Endothelial cell of umbilical vein (primary cell): ENCODE results near the gene BRD2. TPM values are rescaled to one million over a fixed set of nuclear protein-coding genes. Genes with fewer than 3 reads are reported as not detected.
A peak's percentile ranks its signal among the peaks of the same experiment; 100 is the strongest.

ENCODE experiments used
- BruUV-seq: library from RNA; stranded (reverse); fragments of 400-500 nt; replicated peaks from 2 replicates; lab custom pipeline; 2021; lab: Mats Ljungman, UMichigan
- CTCF ChIA-PET: fragments of 300-600, 350-600 bp; sonication (Branson Sonifier 250); formaldehyde crosslinking; loops from one replicate; lab custom pipeline; 2021; ENCODE audit warnings: antibody characterized with exemption, inconsistent platforms; lab: Charles Lee
- POLR2A ChIA-PET: fragments of 300-600, 350-600 bp; sonication (Branson Sonifier 250); formaldehyde crosslinking; loops from one replicate; lab custom pipeline; 2021; ENCODE audit warnings: antibody characterized with exemption, inconsistent platforms; lab: Charles Lee
- DNase-seq: peaks from one replicate; pipeline ENCODE4 v3.0.0-alpha.2; 2011; ENCODE audit warnings: low read depth, low spot score
- FAIRE-seq: peaks from 2 replicates; lab custom pipeline; 2011; peaks lifted over from hg19 to GRCh38; lab: Jason Lieb, UNC
- H2AFZ ChIP-seq: 2 replicates; pipeline ENCODE4 v1.6.0; 2012; ENCODE audit warnings: low read depth, low read length, control low read depth, inconsistent platforms
- H3K27ac ChIP-seq: 2 replicates; pipeline ENCODE4 v1.5.1; 2011; ENCODE audit warnings: low read depth, mild to moderate bottlenecking, control low read depth, low read length, moderate library complexity; ENCODE audit not compliant: insufficient read depth
- H3K27me3 ChIP-seq, 2 experiments: 2 replicates each; pipeline versions ENCODE4 v1.6.0 to v1.6.1; 2011; ENCODE audit warnings: low read length in 2 of 2, mixed read lengths in 1 of 2; ENCODE audit not compliant: control insufficient read depth in 2 of 2, insufficient read depth in 2 of 2
- H3K36me3 ChIP-seq, 2 experiments: 2 replicates in 1 of 2; 3 replicates in 1 of 2; pipeline ENCODE4 v1.5.1; 2011; ENCODE audit warnings: low read length in 2 of 2, mild to moderate bottlenecking in 1 of 2, moderate library complexity in 1 of 2; ENCODE audit not compliant: control insufficient read depth in 2 of 2, insufficient read depth in 2 of 2; ENCODE audit errors: extremely low read depth in 1 of 2
- H3K4me1 ChIP-seq: 3 replicates; pipeline ENCODE4 v1.5.1; 2011; ENCODE audit warnings: mild to moderate bottlenecking, low read length; ENCODE audit not compliant: control insufficient read depth, insufficient read depth; ENCODE audit errors: extremely low read depth
- H3K4me2 ChIP-seq: 2 replicates; pipeline ENCODE4 v1.6.1; 2011; ENCODE audit warnings: low read length, control low read depth, mixed read lengths; ENCODE audit not compliant: insufficient read depth
- H3K4me3 ChIP-seq, 3 experiments: fragments of 200-600 bp in 1 of 3; sonication (generic), shearing (Covaris generic) in 1 of 3; replicated peaks in 1 of 3; 2 replicates each; pipeline ENCODE4 v1.5.1; 2011 to 2016; ENCODE audit warnings: control low read depth in 3 of 3, low read length in 3 of 3, mild to moderate bottlenecking in 2 of 3, inconsistent platforms in 1 of 3, low read depth in 1 of 3, moderate library complexity in 1 of 3; ENCODE audit not compliant: insufficient read depth in 1 of 3
- H3K79me2 ChIP-seq: 2 replicates; pipeline ENCODE4 v1.6.0; 2012; ENCODE audit warnings: low read length, inconsistent platforms; ENCODE audit not compliant: control insufficient read depth, insufficient read depth
- H3K9ac ChIP-seq: replicated peaks from 2 replicates; pipeline ENCODE3; 2011; ENCODE audit warnings: low read length, control low read depth; ENCODE audit not compliant: insufficient read depth; ENCODE audit errors: extremely low read depth
- H3K9me1 ChIP-seq: replicated peaks from 3 replicates; pipeline ENCODE4 v1.6.0; 2011; ENCODE audit warnings: mild to moderate bottlenecking, low read length; ENCODE audit not compliant: control insufficient read depth, insufficient read depth; ENCODE audit errors: extremely low read depth
- H3K9me3 ChIP-seq: replicated peaks from 2 replicates; pipeline ENCODE4 v1.5.1; 2012; ENCODE audit warnings: low read length, inconsistent platforms; ENCODE audit not compliant: control insufficient read depth, insufficient read depth
- H4K20me1 ChIP-seq: replicated peaks from 2 replicates; pipeline ENCODE3; 2011; ENCODE audit warnings: mild to moderate bottlenecking, low read length; ENCODE audit not compliant: control insufficient read depth, insufficient read depth; ENCODE audit errors: extremely low read depth
- EZH2 ChIP-seq: IDR thresholded peaks from 2 replicates; pipeline ENCODE4 v1.6.1; 2012; ENCODE audit warnings: borderline replicate concordance, low read depth, mild to moderate bottlenecking, moderate library complexity, low read length, inconsistent platforms; ENCODE audit not compliant: severe bottlenecking
- FOS ChIP-seq: IDR thresholded peaks from 2 replicates; pipeline ENCODE4 v1.6.1; 2011; ENCODE audit warnings: mild to moderate bottlenecking, low read length, moderate library complexity, borderline replicate concordance; ENCODE audit not compliant: insufficient read depth
- GATA2 ChIP-seq: IDR thresholded peaks from 2 replicates; pipeline ENCODE4 v1.7.0; 2011; ENCODE audit warnings: low read depth, mild to moderate bottlenecking, moderate library complexity, mixed read lengths, low read length; ENCODE audit not compliant: insufficient read length, insufficient read depth
- JUN ChIP-seq: IDR thresholded peaks from 2 replicates; pipeline ENCODE4 v1.6.1; 2011; ENCODE audit warnings: borderline replicate concordance, low read depth; ENCODE audit not compliant: insufficient read length, insufficient read depth
- MYC ChIP-seq: IDR thresholded peaks from one replicate; pipeline ENCODE4 v1.6.1; 2011; ENCODE audit warnings: mild to moderate bottlenecking, low read depth, low read length
- POLR2A ChIP-seq: IDR thresholded peaks from 2 replicates; pipeline ENCODE4 v1.6.1; 2012; ENCODE audit warnings: low read depth, mild to moderate bottlenecking, control low read depth, low read length
- POLR2AphosphoS5 ChIP-seq: IDR thresholded peaks from 2 replicates; pipeline ENCODE4 v1.6.1; 2012; ENCODE audit warnings: low read depth, mild to moderate bottlenecking, control low read depth, low read length, moderate library complexity; ENCODE audit not compliant: insufficient read depth
- dilution Hi-C: fragments of 300-500 bp; cut with MboI; formaldehyde crosslinking; loops from one replicate; pipeline ENCODE4 v1.15.0; 2019; ENCODE audit warnings: low sequenced_read_pairs; ENCODE audit not compliant: extremely low pct_ligation_motif_present
- intact Hi-C: fragments of 100-400 bp; cut with micrococcal nuclease; formaldehyde crosslinking; loops from one replicate; pipeline ENCODE4 v1.10.0; 2022
- polyA plus RNA-seq, 4 experiments: library from polyadenylated mRNA; depleted of rRNA in 3 of 4; stranded (reverse) in 3 of 4; unstranded in 1 of 4; fragments of >200 nt; gene quantifications; 2 replicates each; pipeline versions ENCODE4 v1.2.1 to v1.2.3, GENCODE V29; 2011 to 2012; ENCODE audit warnings: missing spikeins in 1 of 4
- total RNA-seq: library from RNA; stranded (reverse); gene quantifications from 2 replicates; pipeline ENCODE4 v1.2.3, GENCODE V29; 2021
- TF ChIP-seq, protein P1 (sequence below): IDR thresholded peaks from 2 replicates; pipeline ENCODE4 v1.6.1; 2011; ENCODE audit not compliant: insufficient read depth, insufficient read length
- TF ChIP-seq, protein P2 (sequence below), 2 donors: IDR thresholded peaks; 1 replicate in 1 of 2; 2 replicates in 1 of 2; pipeline ENCODE4 v1.5.1; 2011; ENCODE audit warnings: low read length in 2 of 2, mild to moderate bottlenecking in 2 of 2, moderate library complexity in 2 of 2, control low read depth in 1 of 2, inconsistent platforms in 1 of 2, low read depth in 1 of 2; ENCODE audit not compliant: insufficient read depth in 1 of 2; ENCODE audit errors: extremely low read depth in 1 of 2

The BRD2 gene
- total and polyA plus RNA-seq, 2 donors (not counting 3 experiments of a cell fraction or from before 2014, with no cell fraction given): 131 to 197 TPM

DNA sequence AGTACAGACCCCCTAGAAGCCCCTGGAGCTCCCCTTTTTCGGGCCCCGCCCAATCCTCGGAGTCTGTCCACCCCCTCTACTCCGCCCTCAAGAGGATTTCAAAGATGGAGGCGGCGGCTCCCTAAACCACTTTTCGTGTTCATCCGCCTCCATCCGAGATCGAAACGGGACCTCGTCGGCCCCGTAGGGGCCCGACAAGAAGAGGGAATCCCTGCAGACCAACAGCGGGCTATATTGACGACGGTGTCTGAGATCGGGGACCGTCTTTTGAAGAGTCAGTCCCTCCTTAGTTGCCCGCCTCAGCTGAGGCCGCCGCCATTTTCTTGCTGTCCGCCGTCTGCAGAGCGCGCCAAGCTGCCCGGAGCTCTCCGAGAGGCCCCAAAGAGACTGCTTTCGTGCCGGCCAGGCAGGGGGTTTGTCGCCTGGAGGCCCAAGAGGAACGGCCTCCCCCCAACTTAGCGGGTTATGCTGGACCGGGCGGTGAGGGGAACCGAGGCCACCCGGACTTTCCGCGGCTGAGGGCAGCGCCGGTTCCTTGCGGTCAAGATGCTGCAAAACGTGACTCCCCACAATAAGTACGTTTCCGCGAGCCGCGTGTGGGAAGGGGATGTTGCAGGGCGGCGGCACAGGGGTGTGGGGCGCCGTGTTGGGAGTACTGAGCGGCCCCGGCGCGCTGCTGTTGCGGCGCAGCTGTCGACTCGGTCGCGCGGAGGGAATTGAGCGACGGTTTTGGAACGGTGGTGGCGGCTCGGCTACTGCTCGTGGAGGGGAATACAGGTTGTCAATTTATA is 4.2 kb downstream of the BRD2 start:
- peak overlapping the region; percentile 83 to 94 (median 91) for H3K4me3 ChIP-seq
- ChIA-PET CTCF (interaction anchor here (1.0 to 13.7 kb wide), 12 partner anchors 8 to 845 kb away, joined by 3 to 187 read pairs (median 6); partner anchors contain the start of genes ATF6B, HLA-DMA and TAP2), POLR2A (interaction anchor here (0.6 to 5.8 kb wide), 34 partner anchors 8 to 1431 kb away, joined by 3 to 89 read pairs (median 6); partner anchors contain the start of genes B3GALT4, DDX39B, HLA-DMA and HLA-DMB)
- H3K4me2 ChIP-seq: peak overlapping the region; percentile 69
- H4K20me1 ChIP-seq: peaks cover 21% of the 10 kb centered on the region
- peaks cover 28 to 30% of the 10 kb centered on the region in 2 experiments for H3K36me3 ChIP-seq
- intact Hi-C loops (loop anchor here (1.0 to 10.0 kb wide), 5 partner anchors 11 to 795 kb away; partner anchors contain the start of genes AGPAT1, CUTA, HSD17B8 and PHF1), dilution Hi-C loops (no loop called here)
- H3K79me2 ChIP-seq: peaks cover 63% of the 10 kb centered on the region
- no peaks in the 10 kb centered on the region for H3K27me3 ChIP-seq
- DNase-seq: no peak
- TF ChIP-seq JUN (no peak), MYC (no peak), FOS (no peak), POLR2AphosphoS5 (no peak), EZH2 (no peak), GATA2 (no peak), POLR2A (no peak)
- TF ChIP-seq, protein P1, sequence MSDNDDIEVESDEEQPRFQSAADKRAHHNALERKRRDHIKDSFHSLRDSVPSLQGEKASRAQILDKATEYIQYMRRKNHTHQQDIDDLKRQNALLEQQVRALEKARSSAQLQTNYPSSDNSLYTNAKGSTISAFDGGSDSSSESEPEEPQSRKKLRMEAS: no peak
- TF ChIP-seq, protein P2, sequence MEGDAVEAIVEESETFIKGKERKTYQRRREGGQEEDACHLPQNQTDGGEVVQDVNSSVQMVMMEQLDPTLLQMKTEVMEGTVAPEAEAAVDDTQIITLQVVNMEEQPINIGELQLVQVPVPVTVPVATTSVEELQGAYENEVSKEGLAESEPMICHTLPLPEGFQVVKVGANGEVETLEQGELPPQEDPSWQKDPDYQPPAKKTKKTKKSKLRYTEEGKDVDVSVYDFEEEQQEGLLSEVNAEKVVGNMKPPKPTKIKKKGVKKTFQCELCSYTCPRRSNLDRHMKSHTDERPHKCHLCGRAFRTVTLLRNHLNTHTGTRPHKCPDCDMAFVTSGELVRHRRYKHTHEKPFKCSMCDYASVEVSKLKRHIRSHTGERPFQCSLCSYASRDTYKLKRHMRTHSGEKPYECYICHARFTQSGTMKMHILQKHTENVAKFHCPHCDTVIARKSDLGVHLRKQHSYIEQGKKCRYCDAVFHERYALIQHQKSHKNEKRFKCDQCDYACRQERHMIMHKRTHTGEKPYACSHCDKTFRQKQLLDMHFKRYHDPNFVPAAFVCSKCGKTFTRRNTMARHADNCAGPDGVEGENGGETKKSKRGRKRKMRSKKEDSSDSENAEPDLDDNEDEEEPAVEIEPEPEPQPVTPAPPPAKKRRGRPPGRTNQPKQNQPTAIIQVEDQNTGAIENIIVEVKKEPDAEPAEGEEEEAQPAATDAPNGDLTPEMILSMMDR (IDR thresholded peaks at IDR 0.05; ENCODE audit: extremely low read depth in 1 of 2, insufficient read depth in 1 of 2, low read depth in 1 of 2, low read length in 2 of 2): no peak
- peak overlapping the region; percentile 38 for H3K27ac ChIP-seq
- no peak overlapping the region for H2AFZ ChIP-seq
- peaks cover 23% of the 10 kb centered on the region for H3K4me1 ChIP-seq
- peak; percentile 18 for FAIRE-seq
- H3K9me3 ChIP-seq: no peaks in the 10 kb centered on the region
- H3K9ac ChIP-seq: peak overlapping the region; percentile 72
- BruUV-seq: TSS peak; percentile 45
- no peaks in the 10 kb centered on the region for H3K9me1 ChIP-seq
